Astrocyte (in vitro differentiated cells and primary cell): ENCODE results near the gene MARCHF9. TPM values are rescaled to one million over a fixed set of nuclear protein-coding genes. Genes with fewer than 3 reads are reported as not detected.

Source experiments
- DNase-seq: peaks from one replicate; pipeline ENCODE4 v3.0.0-alpha.2; 2010; ENCODE audit warnings: low read depth
- FAIRE-seq: peaks from 2 replicates; lab custom pipeline; 2011; peaks lifted over from hg19 to GRCh38; lab: Jason Lieb, UNC
- H2AFZ ChIP-seq: 2 replicates; pipeline ENCODE4 v1.6.0; 2012; ENCODE audit warnings: low read depth, low read length, inconsistent platforms
- H3K27ac ChIP-seq: 2 replicates; pipeline ENCODE4 v1.5.1; 2011; ENCODE audit warnings: low read depth, low read length, inconsistent platforms
- H3K27me3 ChIP-seq: 2 replicates; pipeline ENCODE4 v1.6.0; 2011; ENCODE audit warnings: low read length, inconsistent platforms; ENCODE audit not compliant: insufficient read depth
- H3K36me3 ChIP-seq: 2 replicates; pipeline ENCODE4 v1.5.1; 2011; ENCODE audit warnings: low read length, inconsistent platforms; ENCODE audit not compliant: insufficient read depth
- H3K4me1 ChIP-seq: 2 replicates; pipeline ENCODE4 v1.5.1; 2011; ENCODE audit warnings: low read length, inconsistent platforms; ENCODE audit not compliant: insufficient read depth
- H3K4me2 ChIP-seq: 2 replicates; pipeline ENCODE4 v1.6.0; 2012; ENCODE audit warnings: low read length, inconsistent platforms
- H3K4me3 ChIP-seq: 2 replicates; pipeline ENCODE4 v1.5.1; 2011; ENCODE audit warnings: low read depth, mild to moderate bottlenecking, low read length, inconsistent platforms; ENCODE audit not compliant: insufficient read depth
- H3K79me2 ChIP-seq: 2 replicates; pipeline ENCODE4 v1.6.0; 2012; ENCODE audit warnings: mild to moderate bottlenecking, low read length, inconsistent platforms; ENCODE audit not compliant: insufficient read depth
- H3K9ac ChIP-seq: 2 replicates; pipeline ENCODE4 v1.6.0; 2012; ENCODE audit warnings: mild to moderate bottlenecking, low read length, inconsistent platforms
- H3K9me3 ChIP-seq: 2 replicates; pipeline ENCODE4 v1.5.1; 2012; ENCODE audit warnings: low read depth, mild to moderate bottlenecking, low read length, inconsistent platforms; ENCODE audit not compliant: insufficient read depth
- H4K20me1 ChIP-seq: 2 replicates; pipeline ENCODE4 v1.6.0; 2012; ENCODE audit warnings: low read length, inconsistent platforms; ENCODE audit not compliant: insufficient read depth
- H3K27ac Mint-ChIP-seq: one replicate; pipeline ENCODE4 v1.8.0; 2021; ENCODE audit warnings: mild to moderate bottlenecking, mixed read lengths; ENCODE audit not compliant: unreplicated experiment
- H3K27me3 Mint-ChIP-seq: one replicate; pipeline ENCODE4 v1.8.0; 2021; ENCODE audit warnings: low read depth, mixed read lengths; ENCODE audit not compliant: unreplicated experiment
- H3K36me3 Mint-ChIP-seq: one replicate; pipeline ENCODE4 v1.8.0; 2021; ENCODE audit warnings: low read depth, mixed read lengths; ENCODE audit not compliant: unreplicated experiment
- H3K4me1 Mint-ChIP-seq: one replicate; pipeline ENCODE4 v1.8.0; 2021; ENCODE audit warnings: low read depth, mixed read lengths; ENCODE audit not compliant: unreplicated experiment
- H3K4me3 Mint-ChIP-seq: one replicate; pipeline ENCODE4 v1.8.0; 2021; ENCODE audit warnings: mild to moderate bottlenecking, moderate library complexity, mixed read lengths; ENCODE audit not compliant: unreplicated experiment
- H3K9me3 Mint-ChIP-seq: one replicate; pipeline ENCODE4 v1.8.0; 2021; ENCODE audit warnings: mild to moderate bottlenecking, mixed read lengths; ENCODE audit not compliant: unreplicated experiment
- CTCF ChIP-seq: IDR thresholded peaks from 2 replicates; pipeline ENCODE4 v1.5.1; 2011; ENCODE audit warnings: low read depth, mild to moderate bottlenecking, inconsistent platforms, low read length, moderate library complexity; ENCODE audit not compliant: insufficient read depth
- EZH2 ChIP-seq: IDR thresholded peaks from 2 replicates; pipeline ENCODE4 v1.6.1; 2012; ENCODE audit warnings: mild to moderate bottlenecking, low read length, inconsistent platforms; ENCODE audit not compliant: insufficient read depth
- total RNA-seq: library from RNA; stranded (reverse); gene quantifications from 2 replicates; pipeline ENCODE4 v1.2.1, GENCODE V29; 2021

The MARCHF9 gene
- total RNA-seq, 1 donor from 2014 or later = 13.0 TPM

- no peaks in the 10 kb centered on the region for H3K27me3 ChIP-seq
- H3K36me3 Mint-ChIP-seq = peaks cover 12% of the 10 kb centered on the region
- no peak overlapping the region for H3K27ac Mint-ChIP-seq
- peaks cover 5% of the 10 kb centered on the region for H3K4me1 Mint-ChIP-seq
- no peaks in the 10 kb centered on the region for H3K9me3 Mint-ChIP-seq
- H2AFZ ChIP-seq = no peak overlapping the region
- H3K27ac ChIP-seq = no peak overlapping the region
- no peak overlapping the region for H3K4me3 ChIP-seq
- TF ChIP-seq CTCF = no peak
- H3K4me2 ChIP-seq = no peak overlapping the region
- no peak overlapping the region for H3K9ac ChIP-seq
- peaks cover 5% of the 10 kb centered on the region for H4K20me1 ChIP-seq
- no peaks in the 10 kb centered on the region for H3K27me3 Mint-ChIP-seq
- H3K9me3 ChIP-seq = no peaks in the 10 kb centered on the region
- no peak overlapping the region for H3K4me3 Mint-ChIP-seq
- no peak for FAIRE-seq
- peaks cover 4% of the 10 kb centered on the region for H3K4me1 ChIP-seq
- no peak for DNase-seq
- H3K79me2 ChIP-seq = peaks cover 18% of the 10 kb centered on the region
- H3K36me3 ChIP-seq = peaks cover 8% of the 10 kb centered on the region
Observed at GRCh38 chr12:57780284-57780897, 25.5 kb downstream of the MARCHF9 start.

GRCh38 chr12:57781244-57781643 lies 26.3 kb downstream of the MARCHF9 start:
- H4K20me1 ChIP-seq = peaks cover 5% of the 10 kb centered on the region
- no peaks in the 10 kb centered on the region for H3K27me3 ChIP-seq
- no peak overlapping the region for H3K9ac ChIP-seq
- H3K36me3 Mint-ChIP-seq = peaks cover 8% of the 10 kb centered on the region
- no peak overlapping the region for H3K4me3 ChIP-seq
- no peak overlapping the region for H3K4me3 Mint-ChIP-seq
- no peaks in the 10 kb centered on the region for H3K9me3 ChIP-seq
- peaks cover 5% of the 10 kb centered on the region for H3K4me1 Mint-ChIP-seq
- H3K4me2 ChIP-seq = no peak overlapping the region
- TF ChIP-seq EZH2 (no peak), CTCF (no peak)
- peaks cover 4% of the 10 kb centered on the region for H3K4me1 ChIP-seq
- no peaks in the 10 kb centered on the region for H3K27me3 Mint-ChIP-seq
- H3K9me3 Mint-ChIP-seq = no peaks in the 10 kb centered on the region
- H3K79me2 ChIP-seq = peaks cover 18% of the 10 kb centered on the region
- DNase-seq (no peak), FAIRE-seq (no peak)
- peaks cover 13% of the 10 kb centered on the region for H3K36me3 ChIP-seq
- no peak overlapping the region for H3K27ac Mint-ChIP-seq
- no peak overlapping the region for H2AFZ ChIP-seq
- H3K27ac ChIP-seq = no peak overlapping the region

- no peak overlapping the region for H3K4me3 ChIP-seq
- H4K20me1 ChIP-seq = peaks cover 5% of the 10 kb centered on the region
- no peak for DNase-seq
- TF ChIP-seq EZH2 = no peak
- no peak for TF ChIP-seq CTCF
- H3K79me2 ChIP-seq = peaks cover 18% of the 10 kb centered on the region
- peaks cover 19% of the 10 kb centered on the region for H3K36me3 ChIP-seq
- FAIRE-seq = no peak
- H3K9ac ChIP-seq = no peak overlapping the region
- H3K27me3 Mint-ChIP-seq = no peaks in the 10 kb centered on the region
- H3K4me1 Mint-ChIP-seq = peaks cover 5% of the 10 kb centered on the region
- H3K27ac ChIP-seq = no peak overlapping the region
- no peak overlapping the region for H3K27ac Mint-ChIP-seq
- H2AFZ ChIP-seq = no peak overlapping the region
- H3K27me3 ChIP-seq = no peaks in the 10 kb centered on the region
- peaks cover 4% of the 10 kb centered on the region for H3K4me1 ChIP-seq
- no peaks in the 10 kb centered on the region for H3K9me3 ChIP-seq
- H3K36me3 Mint-ChIP-seq = peaks cover 8% of the 10 kb centered on the region
- peak overlapping the region; percentile 100 for H3K4me3 Mint-ChIP-seq
- H3K4me2 ChIP-seq = no peak overlapping the region
- H3K9me3 Mint-ChIP-seq = no peaks in the 10 kb centered on the region
Observed at GRCh38 chr12:57781801-57782200, 26.9 kb downstream of the MARCHF9 start.
